A549 (cell line): ENCODE data around the gene PKD2L1. TPM values are rescaled to one million over a fixed set of nuclear protein-coding genes. Genes with fewer than 3 reads are reported as not detected.

ENCODE experiments used
- ATAC-seq, 2 experiments: fragments of 200-7000 bp in 1 of 2; fragments of >200 bp in 1 of 2; cut with Nextera tagmentation in 1 of 2; cut with Tn5 transposase in 1 of 2; 3 replicates each; pipeline versions ENCODE4 v1.8.0 to v1.9.1; 2018 to 2020; ENCODE audit warnings: mild to moderate bottlenecking in 1 of 2, moderate library complexity in 1 of 2
- CTCF ChIA-PET: fragments of 300-600 bp; sonication (Branson Sonifier 250); formaldehyde crosslinking; extraction: SDS; loops from one replicate; lab custom pipeline; 2021; ENCODE audit warnings: antibody characterized with exemption, inconsistent platforms; lab: Yijun Ruan, JAX
- POLR2A ChIA-PET: fragments of 350-600 bp; formaldehyde crosslinking; extraction: SDS; loops from one replicate; lab custom pipeline; 2021; ENCODE audit warnings: antibody characterized with exemption, inconsistent platforms; lab: Yijun Ruan, JAX
- DNase-seq, 2 experiments: peaks; one replicate each; pipeline versions ENCODE4 v3.0.0 to v3.0.0-alpha.2; 2011 to 2016; ENCODE audit warnings: low read depth in 1 of 2, low spot score in 1 of 2
- FAIRE-seq: peaks from 2 replicates; lab custom pipeline; 2011; peaks lifted over from hg19 to GRCh38; lab: Jason Lieb, UNC
- H3K27ac ChIP-seq, 2 experiments: fragments of >200 bp; sonication (Bioruptor Twin); formaldehyde crosslinking; 3 replicates each; pipeline ENCODE4 v1.5.1; 2016 to 2017
- H3K4me1 ChIP-seq: fragments of >200 bp; sonication (Bioruptor Twin); formaldehyde crosslinking; 3 replicates; pipeline ENCODE4 v1.6.1; 2016
- H3K4me2 ChIP-seq: fragments of >200 bp; sonication (Bioruptor Twin); formaldehyde crosslinking; 3 replicates; pipeline ENCODE4 v1.6.1; 2016
- H3K4me3 ChIP-seq: fragments of >200 bp; sonication (Bioruptor Twin); formaldehyde crosslinking; 3 replicates; pipeline ENCODE4 v1.5.1; 2016
- H3K9me3 ChIP-seq: fragments of >200 bp; sonication (Bioruptor Twin); formaldehyde crosslinking; 3 replicates; pipeline ENCODE4 v1.6.1; 2016
- BHLHE40 ChIP-seq: IDR thresholded peaks from 2 replicates; pipeline ENCODE4 v1.6.1; 2012; ENCODE audit warnings: low read depth, low read length, inconsistent platforms
- CEBPB ChIP-seq, 2 experiments: fragments of >200 bp in 1 of 2; sonication (Bioruptor Twin) in 1 of 2; formaldehyde crosslinking in 1 of 2; IDR thresholded peaks; 2 replicates each; pipeline ENCODE4 v1.6.1; 2012 to 2016
- EP300 ChIP-seq, 2 experiments: fragments of >200 bp; sonication (Bioruptor Twin); formaldehyde crosslinking; IDR thresholded peaks; 2 replicates in 1 of 2; 3 replicates in 1 of 2; pipeline ENCODE4 v1.6.1; 2016 to 2017
- ESRRA ChIP-seq: fragments of 150-350 bp; IDR thresholded peaks from 2 replicates; pipeline ENCODE4 v1.6.1; 2014; ENCODE audit warnings: mild to moderate bottlenecking, low read length, borderline replicate concordance
- FOSB ChIP-seq: fragments of 250-450 bp; sonication (Bioruptor Pico); IDR thresholded peaks from 2 replicates; pipeline ENCODE4 v1.5.0; 2020; ENCODE audit warnings: mild to moderate bottlenecking, moderate library complexity
- FOSL2 ChIP-seq, 2 experiments: fragments of 450-650 bp in 1 of 2; fragments of >200 bp in 1 of 2; sonication (Bioruptor Twin) in 1 of 2; formaldehyde crosslinking; IDR thresholded peaks; 2 replicates each; pipeline versions ENCODE4 v1.5.0 to v1.6.1; 2016 to 2020; ENCODE audit warnings: mild to moderate bottlenecking in 1 of 2, moderate library complexity in 1 of 2
- HDAC2 ChIP-seq: fragments of 200-600 bp; sonication (generic); IDR thresholded peaks from 2 replicates; pipeline ENCODE4 v1.6.1; 2016
- HEYL ChIP-seq: fragments of 250-450 bp; sonication (Bioruptor Pico); IDR thresholded peaks from 2 replicates; pipeline ENCODE4 v1.8.0; 2021; ENCODE audit warnings: mild to moderate bottlenecking, moderate library complexity
- HMGXB4 ChIP-seq: fragments of 250-450 bp; sonication (Bioruptor Pico); IDR thresholded peaks from 2 replicates; pipeline ENCODE4 v1.5.0; 2021; ENCODE audit warnings: mild to moderate bottlenecking, moderate library complexity, borderline replicate concordance
- HOXB5 ChIP-seq: fragments of 250-450 bp; sonication (Bioruptor Pico); IDR thresholded peaks from 2 replicates; pipeline ENCODE4 v1.5.0; 2020; ENCODE audit warnings: mild to moderate bottlenecking, moderate library complexity
- JUN ChIP-seq, 2 experiments: fragments of >200 bp; sonication (Bioruptor Twin); formaldehyde crosslinking; IDR thresholded peaks; 2 replicates in 1 of 2; 3 replicates in 1 of 2; pipeline ENCODE4 v1.6.1; 2016 to 2017
- JUNB ChIP-seq: fragments of >200 bp; sonication (Bioruptor Twin); formaldehyde crosslinking; IDR thresholded peaks from 2 replicates; pipeline ENCODE4 v1.6.1; 2016
- KDM1A ChIP-seq: fragments of 200-600 bp; sonication (generic); IDR thresholded peaks from 2 replicates; pipeline ENCODE4 v1.6.1; 2016; ENCODE audit warnings: low read depth, mild to moderate bottlenecking
- MAFK ChIP-seq: fragments of 450-650 bp; IDR thresholded peaks from 2 replicates; pipeline ENCODE4 v1.6.1; 2014; ENCODE audit not compliant: partially characterized antibody
- NFE2L2 ChIP-seq: fragments of 150-350 bp; conservative IDR thresholded peaks from 2 replicates; pipeline ENCODE4 v1.6.1; 2014; ENCODE audit warnings: low read length
- NPAS2 ChIP-seq: fragments of 250-450 bp; sonication (Bioruptor Pico); IDR thresholded peaks from 2 replicates; pipeline ENCODE4 v1.8.0; 2022; ENCODE audit warnings: mild to moderate bottlenecking, moderate library complexity, borderline replicate concordance
- POLR2A ChIP-seq: IDR thresholded peaks from 2 replicates; pipeline ENCODE4 v1.6.1; 2012; ENCODE audit warnings: mild to moderate bottlenecking, low read length
- POLR2AphosphoS2 ChIP-seq: conservative IDR thresholded peaks from 2 replicates; pipeline ENCODE4 v1.6.1; 2012; ENCODE audit warnings: low read length, improper control_type of control experiment, inconsistent platforms
- RARB ChIP-seq: fragments of 250-450 bp; sonication (Bioruptor Pico); IDR thresholded peaks from 2 replicates; pipeline ENCODE4 v1.8.0; 2021; ENCODE audit warnings: mild to moderate bottlenecking, moderate library complexity
- RCOR1 ChIP-seq: fragments of 150-350 bp; IDR thresholded peaks from 2 replicates; pipeline ENCODE4 v1.6.1; 2014; ENCODE audit warnings: antibody characterized with exemption, low read length, low read depth
- REST ChIP-seq: fragments of 200-600 bp; sonication (generic); IDR thresholded peaks from 2 replicates; pipeline ENCODE4 v1.6.1; 2016; ENCODE audit warnings: antibody characterized with exemption, mild to moderate bottlenecking, moderate library complexity
- RFX5 ChIP-seq: fragments of 450-650 bp; IDR thresholded peaks from 2 replicates; pipeline ENCODE4 v1.7.1; 2014; ENCODE audit warnings: antibody characterized with exemption, mild to moderate bottlenecking, moderate library complexity
- SMC3 ChIP-seq: fragments of >200 bp; sonication (Bioruptor Twin); formaldehyde crosslinking; IDR thresholded peaks from 3 replicates; pipeline ENCODE4 v1.6.1; 2018; ENCODE audit warnings: inconsistent platforms
- TP53 ChIP-seq: fragments of 250-450 bp; sonication (Bioruptor Pico); IDR thresholded peaks from 2 replicates; pipeline ENCODE4 v1.5.0; 2021; ENCODE audit warnings: mild to moderate bottlenecking, moderate library complexity
- USF2 ChIP-seq: fragments of 450-650 bp; IDR thresholded peaks from 2 replicates; pipeline ENCODE4 v1.6.1; 2014; ENCODE audit warnings: antibody characterized with exemption
- ZC3H11A ChIP-seq: fragments of 450-650 bp; IDR thresholded peaks from 2 replicates; pipeline ENCODE4 v1.6.1; 2014; ENCODE audit warnings: antibody characterized with exemption, mild to moderate bottlenecking
- ZFP36 ChIP-seq: fragments of 450-650 bp; IDR thresholded peaks from 2 replicates; pipeline ENCODE4 v1.6.1; 2014; ENCODE audit warnings: borderline replicate concordance; ENCODE audit not compliant: partially characterized antibody
- ZSCAN20 ChIP-seq: fragments of 250-450 bp; sonication (Bioruptor Pico); IDR thresholded peaks from 2 replicates; pipeline ENCODE4 v1.8.0; 2022; ENCODE audit warnings: mild to moderate bottlenecking, moderate library complexity
- WGBS: methylation state at CpG from one replicate; pipeline ENCODE4 v1.1.6; 2017; ENCODE audit errors: missing lambda C conversion rate; 5-methylcytosine and 5-hydroxymethylcytosine counted together
- polyA plus RNA-seq, 4 experiments: library from polyadenylated mRNA; depleted of rRNA in 3 of 4; stranded (reverse); fragments of >200 nt; fragmentation: RNase III in 1 of 4; extraction: RNeasy Plus Mini Kit Qiagen cat#74134 plus additional on column Dnase treatment in 1 of 4; gene quantifications; 2 replicates in 3 of 4; 3 replicates in 1 of 4; pipeline ENCODE4 v1.2.3, GENCODE V29; 2011 to 2017
- TF ChIP-seq, protein P1 (sequence below): fragments of 250-450 bp; sonication (Bioruptor Pico); IDR thresholded peaks from 2 replicates; pipeline ENCODE4 v1.5.0; 2020; ENCODE audit warnings: low read depth, mild to moderate bottlenecking, moderate library complexity
- TF ChIP-seq, protein P2 (sequence below): fragments of 150-350 bp; IDR thresholded peaks from 2 replicates; pipeline ENCODE4 v1.6.1; 2014; ENCODE audit warnings: low read depth, mild to moderate bottlenecking, low read length
- TF ChIP-seq, protein P3 (sequence below): IDR thresholded peaks from 2 replicates; pipeline ENCODE4 v1.6.1; 2012; ENCODE audit warnings: low read depth, borderline replicate concordance

PKD2L1 gene
- polyA plus RNA-seq, 2 of the 4 experiments (the other 2 are of a cell fraction): 0.06 to 0.10 TPM

GRCh38 chr10:100319707-100320402, 10.2 kb downstream of the PKD2L1 start:
- POLR2A ChIA-PET: no interaction called here
- no peaks in the 10 kb centered on the region for H3K9me3 ChIP-seq
- DNase-seq: no peak
- TF ChIP-seq RCOR1 (no peak), NPAS2 (CRISPR knock-in tag) (no peak), HEYL (CRISPR knock-in tag) (no peak), SMC3 (no peak), RARB (CRISPR knock-in tag) (no peak), USF2 (no peak), BHLHE40 (no peak), JUN (IDR thresholded peaks at IDR 0.05) (no peak), POLR2A (no peak), HOXB5 (CRISPR knock-in tag) (no peak), EP300 (IDR thresholded peaks at IDR 0.05) (no peak), HMGXB4 (no peak), JUNB (no peak), HDAC2 (no peak)
- TF ChIP-seq, protein P1, sequence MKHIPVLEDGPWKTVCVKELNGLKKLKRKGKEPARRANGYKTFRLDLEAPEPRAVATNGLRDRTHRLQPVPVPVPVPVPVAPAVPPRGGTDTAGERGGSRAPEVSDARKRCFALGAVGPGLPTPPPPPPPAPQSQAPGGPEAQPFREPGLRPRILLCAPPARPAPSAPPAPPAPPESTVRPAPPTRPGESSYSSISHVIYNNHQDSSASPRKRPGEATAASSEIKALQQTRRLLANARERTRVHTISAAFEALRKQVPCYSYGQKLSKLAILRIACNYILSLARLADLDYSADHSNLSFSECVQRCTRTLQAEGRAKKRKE: no peak
- TF ChIP-seq, all 56 proteins: peak for 0
- 16% methylated on average over 1 of the region's 1 CpG for WGBS
- H3K27ac ChIP-seq: no peak overlapping the region
- H3K4me3 ChIP-seq: no peak overlapping the region
- ATAC-seq (no peak), FAIRE-seq (no peak)
- H3K4me1 ChIP-seq: no peaks in the 10 kb centered on the region
- CTCF ChIA-PET: interaction anchor here (1.2 kb wide), 1 partner anchor 199 kb away, joined by 3 read pairs; no protein-coding TSS in a partner anchor
- no peak overlapping the region for H3K4me2 ChIP-seq

DNA sequence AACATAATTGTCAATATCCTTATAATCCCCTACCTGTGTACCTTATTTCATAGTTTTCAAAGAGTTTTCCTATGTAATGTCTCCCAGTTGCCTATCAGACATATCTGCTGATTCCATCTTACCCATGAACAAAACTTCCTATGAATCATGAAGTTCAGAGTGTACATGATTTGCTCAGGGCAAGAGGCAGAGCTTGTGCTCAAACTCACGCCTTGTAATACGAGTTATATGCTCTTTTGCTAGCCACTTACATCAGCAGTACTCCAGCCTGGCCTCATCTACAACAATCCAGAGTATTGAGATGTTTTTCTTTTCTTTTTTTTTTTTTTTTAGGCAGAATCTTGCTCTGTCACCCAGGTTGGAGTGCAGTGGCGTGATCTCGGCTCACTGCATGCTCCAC, 11.8 kb downstream of the PKD2L1 start:
- H3K4me2 ChIP-seq: no peak overlapping the region
- ChIA-PET POLR2A (no interaction called here), CTCF (interaction anchor here (1.7 to 2.7 kb wide), 2 partner anchors 21 to 116 kb away, joined by 6 to 18 read pairs; no protein-coding TSS in a partner anchor)
- TF ChIP-seq CEBPB (IDR thresholded peaks at IDR 0.05): no peak
- TF ChIP-seq FOSB (CRISPR knock-in tag): no peak
- no peak for TF ChIP-seq ZSCAN20 (CRISPR knock-in tag)
- TF ChIP-seq, protein P2, sequence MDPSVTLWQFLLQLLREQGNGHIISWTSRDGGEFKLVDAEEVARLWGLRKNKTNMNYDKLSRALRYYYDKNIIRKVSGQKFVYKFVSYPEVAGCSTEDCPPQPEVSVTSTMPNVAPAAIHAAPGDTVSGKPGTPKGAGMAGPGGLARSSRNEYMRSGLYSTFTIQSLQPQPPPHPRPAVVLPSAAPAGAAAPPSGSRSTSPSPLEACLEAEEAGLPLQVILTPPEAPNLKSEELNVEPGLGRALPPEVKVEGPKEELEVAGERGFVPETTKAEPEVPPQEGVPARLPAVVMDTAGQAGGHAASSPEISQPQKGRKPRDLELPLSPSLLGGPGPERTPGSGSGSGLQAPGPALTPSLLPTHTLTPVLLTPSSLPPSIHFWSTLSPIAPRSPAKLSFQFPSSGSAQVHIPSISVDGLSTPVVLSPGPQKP: no peak
- no peak for TF ChIP-seq ZC3H11A
- no peak for TF ChIP-seq TP53 (CRISPR knock-in tag)
- TF ChIP-seq HDAC2: no peak
- TF ChIP-seq EP300 (IDR thresholded peaks at IDR 0.05): no peak
- TF ChIP-seq, protein P3, sequence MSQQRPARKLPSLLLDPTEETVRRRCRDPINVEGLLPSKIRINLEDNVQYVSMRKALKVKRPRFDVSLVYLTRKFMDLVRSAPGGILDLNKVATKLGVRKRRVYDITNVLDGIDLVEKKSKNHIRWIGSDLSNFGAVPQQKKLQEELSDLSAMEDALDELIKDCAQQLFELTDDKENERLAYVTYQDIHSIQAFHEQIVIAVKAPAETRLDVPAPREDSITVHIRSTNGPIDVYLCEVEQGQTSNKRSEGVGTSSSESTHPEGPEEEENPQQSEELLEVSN: no peak
- TF ChIP-seq ESRRA: no peak
- TF ChIP-seq REST: no peak
- TF ChIP-seq RFX5: no peak
- no peak for TF ChIP-seq MAFK
- TF ChIP-seq FOSL2 (IDR thresholded peaks at IDR 0.05): no peak
- TF ChIP-seq FOSL2 (CRISPR knock-in tag; IDR thresholded peaks at IDR 0.05): no peak
- TF ChIP-seq NFE2L2: no peak
- TF ChIP-seq ZFP36: no peak
- TF ChIP-seq POLR2AphosphoS2: no peak
- no peak for TF ChIP-seq KDM1A
- no peak for DNase-seq
- 49% methylated on average over 4 of the region's 4 CpGs for WGBS
- no peak for ATAC-seq
- no peak overlapping the region for H3K4me3 ChIP-seq
- H3K4me1 ChIP-seq: no peaks in the 10 kb centered on the region
- FAIRE-seq: no peak
- no peak overlapping the region for H3K27ac ChIP-seq
- H3K9me3 ChIP-seq: no peaks in the 10 kb centered on the region
